Measurements from ENCODE around the gene NCOA1.
"Not testable (repeated sequence)": the region's sequence is repeated elsewhere in the genome, so short reads cannot be mapped to it uniquely, and the experiment has no call there.

NCOA1 gene

GRCh38 chr2:24459224-24460161 is 31.6 kb upstream of the NCOA1 start:
- no peaks in the 10 kb centered on the region for H3K9me3 ChIP-seq (ENCODE audit: control insufficient read depth, low read length)
- no peaks in the 10 kb centered on the region for H3K27me3 ChIP-seq (replicated peaks; ENCODE audit: control insufficient read depth, insufficient read depth, low read length, poor library complexity, severe bottlenecking)
- H3K4me1 ChIP-seq (ENCODE audit: control insufficient read depth, insufficient read depth, low read length, poor library complexity, severe bottlenecking), result no peaks in the 10 kb centered on the region
- H3K4me3 ChIP-seq (ENCODE audit: insufficient read depth, low read depth, low read length, poor library complexity, severe bottlenecking), result no peak overlapping the region
- no peaks in the 10 kb centered on the region for H3K36me3 ChIP-seq (ENCODE audit: control insufficient read depth, insufficient read depth, low read length)
- no peak for DNase-seq
- no peak overlapping the region for H3K27ac ChIP-seq (ENCODE audit: insufficient read depth, low read length, poor library complexity, severe bottlenecking)

- no peak for DNase-seq
These were observed 29.4 kb upstream of the NCOA1 start for GRCh38 chr2:24461685-24462084.

GRCh38 chr2:24463271-24463670 is 27.8 kb upstream of the NCOA1 start:
- no peak for DNase-seq
- no peak overlapping the region for H3K27ac ChIP-seq (ENCODE audit: insufficient read depth, low read length, poor library complexity, severe bottlenecking)
- H3K4me3 ChIP-seq (ENCODE audit: insufficient read depth, low read depth, low read length, poor library complexity, severe bottlenecking), result no peak overlapping the region
- H3K36me3 ChIP-seq (ENCODE audit: control insufficient read depth, insufficient read depth, low read length), result no peaks in the 10 kb centered on the region
- no peaks in the 10 kb centered on the region for H3K4me1 ChIP-seq (ENCODE audit: control insufficient read depth, insufficient read depth, low read length, poor library complexity, severe bottlenecking)
- no peaks in the 10 kb centered on the region for H3K27me3 ChIP-seq (replicated peaks; ENCODE audit: control insufficient read depth, insufficient read depth, low read length, poor library complexity, severe bottlenecking)
- H3K9me3 ChIP-seq (ENCODE audit: control insufficient read depth, low read length), result no peaks in the 10 kb centered on the region

More at GRCh38 chr2:24461685-24462084, 29.4 kb upstream of the NCOA1 start:
- no peak overlapping the region for H3K4me3 ChIP-seq (ENCODE audit: insufficient read depth, low read depth, low read length, poor library complexity, severe bottlenecking)
- H3K4me1 ChIP-seq (ENCODE audit: control insufficient read depth, insufficient read depth, low read length, poor library complexity, severe bottlenecking), result no peaks in the 10 kb centered on the region
- H3K9me3 ChIP-seq (ENCODE audit: control insufficient read depth, low read length), result no peaks in the 10 kb centered on the region
- no peaks in the 10 kb centered on the region for H3K36me3 ChIP-seq (ENCODE audit: control insufficient read depth, insufficient read depth, low read length)
- H3K27me3 ChIP-seq (replicated peaks; ENCODE audit: control insufficient read depth, insufficient read depth, low read length, poor library complexity, severe bottlenecking), result no peaks in the 10 kb centered on the region
- no peak overlapping the region for H3K27ac ChIP-seq (ENCODE audit: insufficient read depth, low read length, poor library complexity, severe bottlenecking)

GRCh38 chr2:24466871-24467870 is 23.9 kb upstream of the NCOA1 start:
- H3K9me3 ChIP-seq (ENCODE audit: control insufficient read depth, low read length), result no peaks in the 10 kb centered on the region
- H3K27ac ChIP-seq (ENCODE audit: insufficient read depth, low read length, poor library complexity, severe bottlenecking), result no peak overlapping the region
- H3K36me3 ChIP-seq (ENCODE audit: control insufficient read depth, insufficient read depth, low read length), result no peaks in the 10 kb centered on the region
- no peak for DNase-seq
- no peaks in the 10 kb centered on the region for H3K27me3 ChIP-seq (replicated peaks; ENCODE audit: control insufficient read depth, insufficient read depth, low read length, poor library complexity, severe bottlenecking)
- H3K4me1 ChIP-seq (ENCODE audit: control insufficient read depth, insufficient read depth, low read length, poor library complexity, severe bottlenecking), result no peaks in the 10 kb centered on the region
- no peak overlapping the region for H3K4me3 ChIP-seq (ENCODE audit: insufficient read depth, low read depth, low read length, poor library complexity, severe bottlenecking)

GRCh38 chr2:24468453-24468852 is 22.6 kb upstream of the NCOA1 start:
- not testable (repeated sequence) for H3K4me1 ChIP-seq (ENCODE audit: control insufficient read depth, insufficient read depth, low read length, poor library complexity, severe bottlenecking); H3K27ac ChIP-seq (ENCODE audit: insufficient read depth, low read length, poor library complexity, severe bottlenecking); H3K27me3 ChIP-seq (replicated peaks; ENCODE audit: control insufficient read depth, insufficient read depth, low read length, poor library complexity, severe bottlenecking); H3K36me3 ChIP-seq (ENCODE audit: control insufficient read depth, insufficient read depth, low read length); H3K4me3 ChIP-seq (ENCODE audit: insufficient read depth, low read depth, low read length, poor library complexity, severe bottlenecking); H3K9me3 ChIP-seq (ENCODE audit: control insufficient read depth, low read length); DNase-seq

- no peak for DNase-seq
- no peaks in the 10 kb centered on the region for H3K27me3 ChIP-seq (replicated peaks; ENCODE audit: control insufficient read depth, insufficient read depth, low read length, poor library complexity, severe bottlenecking)
- no peak overlapping the region for H3K27ac ChIP-seq (ENCODE audit: insufficient read depth, low read length, poor library complexity, severe bottlenecking)
- H3K4me3 ChIP-seq (ENCODE audit: insufficient read depth, low read depth, low read length, poor library complexity, severe bottlenecking), result no peak overlapping the region
- no peaks in the 10 kb centered on the region for H3K4me1 ChIP-seq (ENCODE audit: control insufficient read depth, insufficient read depth, low read length, poor library complexity, severe bottlenecking)
- H3K36me3 ChIP-seq (ENCODE audit: control insufficient read depth, insufficient read depth, low read length), result no peaks in the 10 kb centered on the region
- no peaks in the 10 kb centered on the region for H3K9me3 ChIP-seq (ENCODE audit: control insufficient read depth, low read length)
These were observed 21.9 kb upstream of the NCOA1 start for GRCh38 chr2:24469148-24469650.

- no peaks in the 10 kb centered on the region for H3K4me1 ChIP-seq (ENCODE audit: control insufficient read depth, insufficient read depth, low read length, poor library complexity, severe bottlenecking)
- no peak for DNase-seq
- no peaks in the 10 kb centered on the region for H3K36me3 ChIP-seq (ENCODE audit: control insufficient read depth, insufficient read depth, low read length)
- H3K4me3 ChIP-seq (ENCODE audit: insufficient read depth, low read depth, low read length, poor library complexity, severe bottlenecking), result no peak overlapping the region
- no peaks in the 10 kb centered on the region for H3K27me3 ChIP-seq (replicated peaks; ENCODE audit: control insufficient read depth, insufficient read depth, low read length, poor library complexity, severe bottlenecking)
- no peak overlapping the region for H3K27ac ChIP-seq (ENCODE audit: insufficient read depth, low read length, poor library complexity, severe bottlenecking)
- H3K9me3 ChIP-seq (ENCODE audit: control insufficient read depth, low read length), result no peaks in the 10 kb centered on the region
These were observed 19.4 kb upstream of the NCOA1 start for GRCh38 chr2:24471662-24472061.

- DNase-seq, result no peak
- H3K4me3 ChIP-seq (ENCODE audit: insufficient read depth, low read depth, low read length, poor library complexity, severe bottlenecking), result no peak overlapping the region
These were observed 18.6 kb upstream of the NCOA1 start for GRCh38 chr2:24472416-24472815.

GRCh38 chr2:24473626-24474025 is 17.4 kb upstream of the NCOA1 start:
- DNase-seq, result no peak
- Histone ChIP-seq H3K4me1 (ENCODE audit: control insufficient read depth, insufficient read depth, low read length, poor library complexity, severe bottlenecking) (no peaks in the 10 kb centered on the region), H3K9me3 (ENCODE audit: control insufficient read depth, low read length) (no peaks in the 10 kb centered on the region), H3K27me3 (replicated peaks; ENCODE audit: control insufficient read depth, insufficient read depth, low read length, poor library complexity, severe bottlenecking) (no peaks in the 10 kb centered on the region), H3K27ac (ENCODE audit: insufficient read depth, low read length, poor library complexity, severe bottlenecking) (no peak overlapping the region), H3K4me3 (ENCODE audit: insufficient read depth, low read depth, low read length, poor library complexity, severe bottlenecking) (no peak overlapping the region), H3K36me3 (ENCODE audit: control insufficient read depth, insufficient read depth, low read length) (no peaks in the 10 kb centered on the region)

More at GRCh38 chr2:24472416-24472815, 18.6 kb upstream of the NCOA1 start:
- Histone ChIP-seq H3K9me3 (ENCODE audit: control insufficient read depth, low read length) (no peaks in the 10 kb centered on the region), H3K27ac (ENCODE audit: insufficient read depth, low read length, poor library complexity, severe bottlenecking) (no peak overlapping the region), H3K36me3 (ENCODE audit: control insufficient read depth, insufficient read depth, low read length) (no peaks in the 10 kb centered on the region), H3K4me1 (ENCODE audit: control insufficient read depth, insufficient read depth, low read length, poor library complexity, severe bottlenecking) (no peaks in the 10 kb centered on the region), H3K27me3 (replicated peaks; ENCODE audit: control insufficient read depth, insufficient read depth, low read length, poor library complexity, severe bottlenecking) (no peaks in the 10 kb centered on the region)

Data from effector memory CD4-positive, alpha-beta T cell (primary cell).